AG10803 (cell line): ENCODE data around the gene BACH2.

Experiments
- DNase-seq: peaks from one replicate; pipeline ENCODE4 v3.0.0; 2010; ENCODE audit warnings: low read depth
- H3K4me3 ChIP-seq: 2 replicates; pipeline ENCODE4 v1.5.1; 2011; ENCODE audit warnings: mild to moderate bottlenecking, low read length, control low read depth
- CTCF ChIP-seq: conservative IDR thresholded peaks from 2 replicates; pipeline ENCODE4 v1.5.1; 2011; ENCODE audit warnings: mild to moderate bottlenecking, low read length, control low read depth, inconsistent platforms

The BACH2 gene

GRCh38 chr6:90264561-90264960 is 32.1 kb downstream of the BACH2 start:
- no peak for DNase-seq
- H3K4me3 ChIP-seq, result no peak overlapping the region
- TF ChIP-seq CTCF, result no peak

- no peak for TF ChIP-seq CTCF
- no peak for DNase-seq
- H3K4me3 ChIP-seq, result no peak overlapping the region
Observed at GRCh38 chr6:90263633-90264032, 33.0 kb downstream of the BACH2 start.

- DNase-seq, result no peak
- no peak overlapping the region for H3K4me3 ChIP-seq
- TF ChIP-seq CTCF, result no peak
Observed at GRCh38 chr6:90261801-90262200, 34.8 kb downstream of the BACH2 start.

GRCh38 chr6:90257486-90257738 is 39.2 kb downstream of the BACH2 start:
- TF ChIP-seq CTCF, result no peak
- no peak for DNase-seq
- no peak overlapping the region for H3K4me3 ChIP-seq

GRCh38 chr6:90256698-90257485 is 39.8 kb downstream of the BACH2 start:
- TF ChIP-seq CTCF, result no peak
- H3K4me3 ChIP-seq, result no peak overlapping the region
- peak; percentile 54 for DNase-seq

- no peak for DNase-seq
- no peak overlapping the region for H3K4me3 ChIP-seq
- TF ChIP-seq CTCF, result no peak
Observed at GRCh38 chr6:90253631-90254030, 43.0 kb downstream of the BACH2 start.

- no peak overlapping the region for H3K4me3 ChIP-seq
- no peak for DNase-seq
- TF ChIP-seq CTCF, result no peak
Observed at GRCh38 chr6:90251295-90251992, 45.2 kb downstream of the BACH2 start.
